ENCODE data around the gene HEATR9. TPM values are rescaled to one million over a fixed set of nuclear protein-coding genes. Genes with fewer than 3 reads are reported as not detected.

Gene HEATR9
- total and polyA plus RNA-seq, 2 experiments from 2014 or later = not detected

DNA sequence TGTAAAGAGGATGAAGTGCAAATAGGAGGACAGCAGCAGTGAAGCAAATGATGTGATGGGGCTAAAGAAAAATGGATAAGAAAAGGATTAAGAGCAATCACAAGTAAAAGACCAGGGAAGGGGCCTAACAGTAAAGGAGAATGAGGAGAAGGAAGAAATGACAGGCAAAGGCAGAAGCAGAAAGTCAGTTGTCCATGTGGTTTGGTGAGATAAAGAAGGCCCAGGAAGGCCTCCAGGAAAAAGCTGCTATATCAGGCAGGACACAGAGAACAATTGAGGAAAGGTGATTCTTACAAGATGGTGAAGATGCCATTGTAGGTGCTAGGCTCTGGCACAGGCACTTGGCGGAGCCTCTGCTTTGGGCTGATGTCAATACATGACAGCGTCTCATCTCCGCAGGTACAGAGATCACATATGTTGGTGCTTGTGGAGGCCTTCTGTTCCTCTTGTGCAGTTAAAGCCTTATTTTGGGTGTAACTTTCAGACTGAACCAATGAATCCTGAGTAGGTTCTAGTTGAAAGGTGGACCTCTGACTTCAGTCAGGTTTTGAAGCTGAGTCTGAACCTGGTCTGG lies 43.7 kb upstream of the HEATR9 start:
- Histone ChIP-seq H3K4me3 (no peak overlapping the region), H3K4me1 (ENCODE audit: insufficient read depth) (no peaks in the 10 kb centered on the region), H3K27me3 (no peaks in the 10 kb centered on the region), H2AFZ (no peak overlapping the region), H3K79me2 (no peaks in the 10 kb centered on the region), H3K9me3 (ENCODE audit: low read depth) (no peaks in the 10 kb centered on the region), H3K4me2 (no peak overlapping the region), H3K36me3 (replicated peaks; ENCODE audit: insufficient read depth, low read depth) (no peaks in the 10 kb centered on the region), H4K20me1 (ENCODE audit: insufficient read depth, poor library complexity, severe bottlenecking) (no peaks in the 10 kb centered on the region), H3K27ac (no peak overlapping the region), H3K9me2 (replicated peaks; ENCODE audit: insufficient read depth) (no peaks in the 10 kb centered on the region)
- 98% methylated on average over 3 of the region's 3 CpGs for WGBS (ENCODE audit: low lambda C conversion rate, missing lambda C conversion rate)
- no peak for TF ChIP-seq EZH2phosphoT487 (IDR thresholded peaks at IDR 0.05; ENCODE audit: low read depth, severe bottlenecking, unreplicated experiment)
- no peak for TF ChIP-seq EZH2 (IDR thresholded peaks at IDR 0.05; ENCODE audit: borderline replicate concordance)
- TF ChIP-seq, protein P1, sequence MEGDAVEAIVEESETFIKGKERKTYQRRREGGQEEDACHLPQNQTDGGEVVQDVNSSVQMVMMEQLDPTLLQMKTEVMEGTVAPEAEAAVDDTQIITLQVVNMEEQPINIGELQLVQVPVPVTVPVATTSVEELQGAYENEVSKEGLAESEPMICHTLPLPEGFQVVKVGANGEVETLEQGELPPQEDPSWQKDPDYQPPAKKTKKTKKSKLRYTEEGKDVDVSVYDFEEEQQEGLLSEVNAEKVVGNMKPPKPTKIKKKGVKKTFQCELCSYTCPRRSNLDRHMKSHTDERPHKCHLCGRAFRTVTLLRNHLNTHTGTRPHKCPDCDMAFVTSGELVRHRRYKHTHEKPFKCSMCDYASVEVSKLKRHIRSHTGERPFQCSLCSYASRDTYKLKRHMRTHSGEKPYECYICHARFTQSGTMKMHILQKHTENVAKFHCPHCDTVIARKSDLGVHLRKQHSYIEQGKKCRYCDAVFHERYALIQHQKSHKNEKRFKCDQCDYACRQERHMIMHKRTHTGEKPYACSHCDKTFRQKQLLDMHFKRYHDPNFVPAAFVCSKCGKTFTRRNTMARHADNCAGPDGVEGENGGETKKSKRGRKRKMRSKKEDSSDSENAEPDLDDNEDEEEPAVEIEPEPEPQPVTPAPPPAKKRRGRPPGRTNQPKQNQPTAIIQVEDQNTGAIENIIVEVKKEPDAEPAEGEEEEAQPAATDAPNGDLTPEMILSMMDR (IDR thresholded peaks at IDR 0.05; ENCODE audit: poor library complexity) = no peak
- no peak for DNase-seq (ENCODE audit: low spot score)

DNA sequence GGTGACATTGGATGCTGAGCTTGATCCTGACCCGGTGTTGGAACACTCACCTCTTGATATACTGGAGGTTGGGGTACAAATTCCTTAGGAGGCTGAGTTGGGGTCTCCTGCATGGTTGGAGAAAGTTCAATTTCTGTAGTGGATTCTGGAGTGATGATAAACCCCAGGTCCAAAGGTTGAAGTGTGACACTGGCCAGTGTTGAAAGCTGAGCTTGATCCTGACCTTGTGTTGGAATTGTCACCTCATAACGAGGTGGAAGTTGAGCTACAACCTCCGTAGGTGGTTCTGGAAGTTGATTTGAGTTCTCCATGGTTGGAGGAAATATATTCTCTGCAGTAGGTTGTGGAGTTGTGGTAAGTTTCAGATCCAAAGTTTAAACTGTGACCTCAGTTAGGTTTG lies 40.7 kb upstream of the HEATR9 start:
- WGBS (ENCODE audit: low lambda C conversion rate, missing lambda C conversion rate) = 77% methylated on average over 3 of the region's 3 CpGs
- H3K9me2 ChIP-seq (replicated peaks; ENCODE audit: insufficient read depth) = no peaks in the 10 kb centered on the region
- no peak for DNase-seq (ENCODE audit: low spot score)

DNA sequence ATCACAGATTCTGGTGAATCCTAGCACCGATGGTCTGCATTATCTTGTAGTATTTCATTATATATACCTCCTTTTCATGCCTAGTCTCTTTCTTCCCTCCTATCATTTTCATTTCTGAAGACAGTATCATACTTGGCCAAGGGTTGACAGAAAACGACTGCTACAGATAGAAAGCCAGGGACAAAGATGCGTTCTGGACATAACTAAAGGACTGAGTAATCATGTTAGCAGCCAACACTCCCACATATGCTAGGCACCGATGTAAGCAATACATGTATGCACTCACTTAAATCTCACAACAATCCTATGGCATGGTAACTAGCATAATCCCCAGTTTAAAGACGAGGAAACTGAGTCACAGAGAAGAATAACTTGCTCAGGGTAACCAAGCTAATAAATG lies 39.0 kb upstream of the HEATR9 start:
- Histone ChIP-seq H3K9me2 (replicated peaks; ENCODE audit: insufficient read depth) (no peaks in the 10 kb centered on the region), H3K27me3 (no peaks in the 10 kb centered on the region), H3K36me3 (replicated peaks; ENCODE audit: insufficient read depth, low read depth) (no peaks in the 10 kb centered on the region), H2AFZ (no peak overlapping the region), H3K27ac (no peak overlapping the region), H3K4me3 (no peak overlapping the region), H3K4me2 (no peak overlapping the region), H3K9me3 (ENCODE audit: low read depth) (no peaks in the 10 kb centered on the region), H3K79me2 (no peaks in the 10 kb centered on the region), H3K4me1 (ENCODE audit: insufficient read depth) (no peaks in the 10 kb centered on the region), H4K20me1 (ENCODE audit: insufficient read depth, poor library complexity, severe bottlenecking) (no peaks in the 10 kb centered on the region)
- WGBS (ENCODE audit: low lambda C conversion rate, missing lambda C conversion rate) = 70% methylated on average over 5 of the region's 5 CpGs
- DNase-seq (ENCODE audit: low spot score) = no peak
- TF ChIP-seq, protein P1 (IDR thresholded peaks at IDR 0.05; ENCODE audit: poor library complexity) = no peak
- TF ChIP-seq EZH2phosphoT487 (IDR thresholded peaks at IDR 0.05; ENCODE audit: low read depth, severe bottlenecking, unreplicated experiment) (no peak), EZH2 (IDR thresholded peaks at IDR 0.05; ENCODE audit: borderline replicate concordance) (no peak)

More for the DNA sequence above, 40.7 kb upstream of the HEATR9 start:
- TF ChIP-seq, protein P1 (IDR thresholded peaks at IDR 0.05; ENCODE audit: poor library complexity) = no peak
- no peak for TF ChIP-seq EZH2phosphoT487 (IDR thresholded peaks at IDR 0.05; ENCODE audit: low read depth, severe bottlenecking, unreplicated experiment)
- no peak for TF ChIP-seq EZH2 (IDR thresholded peaks at IDR 0.05; ENCODE audit: borderline replicate concordance)
- Histone ChIP-seq H3K27me3 (no peaks in the 10 kb centered on the region), H3K4me1 (ENCODE audit: insufficient read depth) (no peaks in the 10 kb centered on the region), H3K27ac (no peak overlapping the region), H3K4me3 (no peak overlapping the region), H3K4me2 (no peak overlapping the region), H2AFZ (no peak overlapping the region), H4K20me1 (ENCODE audit: insufficient read depth, poor library complexity, severe bottlenecking) (no peaks in the 10 kb centered on the region), H3K9me3 (ENCODE audit: low read depth) (no peaks in the 10 kb centered on the region), H3K79me2 (no peaks in the 10 kb centered on the region), H3K36me3 (replicated peaks; ENCODE audit: insufficient read depth, low read depth) (no peaks in the 10 kb centered on the region)

All from hepatocyte (in vitro differentiated cells).